HFFc6 (cell line): ENCODE data around the gene MNX1. TPM values are rescaled to one million over a fixed set of nuclear protein-coding genes. Genes with fewer than 3 reads are reported as not detected.

Experiments
- DNase-seq: peaks from one replicate; pipeline ENCODE4 v3.0.0-alpha.2; 2018
- H3K27ac Mint-ChIP-seq: 2 replicates; pipeline ENCODE4 v1.8.0; 2020; ENCODE audit warnings: mild to moderate bottlenecking, mixed read lengths
- H3K27me3 Mint-ChIP-seq: 2 replicates; pipeline ENCODE4 v1.8.0; 2021; ENCODE audit warnings: mild to moderate bottlenecking, moderate library complexity, mixed read lengths; ENCODE audit not compliant: insufficient read depth
- H3K36me3 Mint-ChIP-seq: 2 replicates; pipeline ENCODE4 v1.8.0; 2021; ENCODE audit warnings: low read depth, mixed read lengths
- H3K4me1 Mint-ChIP-seq: 2 replicates; pipeline ENCODE4 v1.8.0; 2020; ENCODE audit warnings: low read depth, mixed read lengths
- H3K4me3 Mint-ChIP-seq: 2 replicates; pipeline ENCODE4 v1.8.0; 2020; ENCODE audit warnings: mild to moderate bottlenecking, moderate library complexity, mixed read lengths
- H3K9me3 Mint-ChIP-seq: 2 replicates; pipeline ENCODE4 v1.8.0; 2020; ENCODE audit warnings: mild to moderate bottlenecking, mixed read lengths
- CTCF ChIP-seq: fragments of 200-600 bp; sonication (generic); IDR thresholded peaks from 2 replicates; pipeline ENCODE4 v1.5.0; 2021; ENCODE audit warnings: antibody characterized with exemption, mild to moderate bottlenecking
- total RNA-seq, 6 experiments: library from RNA; stranded (reverse); fragmentation: NEBNext Ultra II Directional; extraction: Animal tissue kit (Norgen Biotek cat#: 25700); gene quantifications; 2 replicates in 1 of 6; 3 replicates in 5 of 6; pipeline ENCODE4 v1.2.3, GENCODE V29; 2021

MNX1 gene
- total RNA-seq, 6 experiments from 2014 or later, result not detected

- no peak for TF ChIP-seq CTCF
- H3K27ac Mint-ChIP-seq, result no peak overlapping the region
- peaks cover 18% of the 10 kb centered on the region; the same call in 1 of the 2 replicates for H3K36me3 Mint-ChIP-seq
- no peak for DNase-seq
- H3K4me3 Mint-ChIP-seq, result no peak overlapping the region
- no peaks in the 10 kb centered on the region for H3K9me3 Mint-ChIP-seq
- H3K27me3 Mint-ChIP-seq, result no peaks in the 10 kb centered on the region; the same call in 1 of the 2 replicates
- H3K4me1 Mint-ChIP-seq, result no peaks in the 10 kb centered on the region; the same call in 1 of the 2 replicates
These were observed 42.3 kb downstream of the MNX1 start for GRCh38 chr7:156968183-156968582.

GRCh38 chr7:156966387-156966786 lies 44.1 kb downstream of the MNX1 start:
- Mint-ChIP-seq H3K9me3 (no peaks in the 10 kb centered on the region), H3K4me3 (no peak overlapping the region), H3K27me3 (no peaks in the 10 kb centered on the region; the same call in none of the 2 replicates), H3K36me3 (peaks cover 24% of the 10 kb centered on the region), H3K4me1 (no peaks in the 10 kb centered on the region; the same call in 1 of the 2 replicates), H3K27ac (no peak overlapping the region)
- no peak for TF ChIP-seq CTCF
- no peak for DNase-seq

DNA sequence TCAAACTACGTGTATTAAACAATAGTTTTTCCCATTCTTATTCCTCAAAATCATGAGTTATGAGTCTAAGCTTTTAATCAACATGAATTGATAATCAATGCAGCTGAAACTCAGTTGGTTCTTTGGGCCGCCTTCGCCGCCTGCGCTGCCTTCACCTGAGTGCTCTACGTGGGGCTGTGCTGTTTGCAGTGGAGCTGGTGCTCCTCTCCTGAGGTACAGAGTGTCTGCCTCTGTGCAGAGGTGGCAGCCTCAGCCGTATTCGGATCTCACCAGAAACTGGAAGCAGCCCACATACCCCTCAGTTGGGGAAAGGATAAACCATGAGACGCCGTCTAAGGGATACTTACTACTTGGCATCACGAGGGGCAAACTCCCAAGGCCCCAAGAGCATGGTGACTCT lies 45.5 kb downstream of the MNX1 start:
- no peak for TF ChIP-seq CTCF
- DNase-seq, result no peak
- H3K4me3 Mint-ChIP-seq, result no peak overlapping the region
- H3K4me1 Mint-ChIP-seq, result no peaks in the 10 kb centered on the region; the same call in 1 of the 2 replicates
- H3K36me3 Mint-ChIP-seq, result peaks cover 36% of the 10 kb centered on the region
- H3K9me3 Mint-ChIP-seq, result no peaks in the 10 kb centered on the region
- H3K27ac Mint-ChIP-seq, result no peak overlapping the region
- no peaks in the 10 kb centered on the region; the same call in none of the 2 replicates for H3K27me3 Mint-ChIP-seq

DNA sequence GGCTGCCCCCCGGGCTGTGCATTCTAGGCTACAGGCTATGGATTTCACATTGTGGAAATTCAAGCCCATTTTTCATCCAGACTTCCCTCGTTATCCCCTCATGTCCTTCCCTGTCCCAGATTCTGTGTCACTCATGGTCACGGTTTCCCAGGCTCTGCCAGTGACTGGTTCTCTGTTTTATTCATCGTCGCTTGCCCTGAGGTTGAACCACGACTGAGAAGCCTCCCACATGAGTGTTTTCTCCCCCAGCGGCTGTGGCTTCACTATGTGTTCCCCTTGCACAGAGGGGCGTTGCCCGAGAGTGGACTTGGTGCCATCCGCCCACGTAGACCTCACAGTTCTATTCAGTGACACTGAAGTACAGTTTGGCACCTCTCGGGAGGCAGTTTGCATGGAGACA lies 47.0 kb downstream of the MNX1 start:
- H3K9me3 Mint-ChIP-seq, result no peaks in the 10 kb centered on the region
- no peak for DNase-seq
- no peak for TF ChIP-seq CTCF
- no peaks in the 10 kb centered on the region; the same call in 1 of the 2 replicates for H3K4me1 Mint-ChIP-seq
- H3K36me3 Mint-ChIP-seq, result peaks cover 36% of the 10 kb centered on the region
- no peak overlapping the region for H3K27ac Mint-ChIP-seq
- H3K27me3 Mint-ChIP-seq, result no peaks in the 10 kb centered on the region; the same call in none of the 2 replicates
- no peak overlapping the region for H3K4me3 Mint-ChIP-seq

- Mint-ChIP-seq H3K9me3 (no peaks in the 10 kb centered on the region), H3K4me3 (no peak overlapping the region), H3K36me3 (peaks cover 36% of the 10 kb centered on the region), H3K4me1 (no peaks in the 10 kb centered on the region), H3K27me3 (no peaks in the 10 kb centered on the region; the same call in none of the 2 replicates), H3K27ac (no peak overlapping the region)
- TF ChIP-seq CTCF, result no peak
- DNase-seq, result no peak
These were observed 47.6 kb downstream of the MNX1 start for GRCh38 chr7:156962897-156963296.

DNA sequence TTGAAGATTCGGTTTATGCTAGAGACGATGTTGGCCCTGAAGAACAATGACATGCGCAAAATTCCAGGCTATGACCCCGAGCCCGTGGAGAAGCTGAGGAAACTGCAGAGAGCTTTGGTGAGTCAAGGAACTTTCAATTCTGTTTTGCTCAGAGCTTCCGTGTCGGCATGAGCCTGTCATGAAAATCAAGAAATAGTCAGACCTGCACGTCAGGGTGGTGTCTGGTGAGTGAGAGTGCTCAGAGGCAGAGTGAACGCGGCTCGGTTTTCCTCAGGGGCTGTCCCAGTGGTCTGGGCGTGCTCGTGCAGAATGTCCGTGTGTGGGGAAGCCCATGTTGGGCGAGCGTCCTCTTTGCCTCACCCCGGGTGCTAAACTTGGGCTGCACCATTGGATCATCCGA lies 48.3 kb downstream of the MNX1 start:
- no peaks in the 10 kb centered on the region; the same call in none of the 2 replicates for H3K27me3 Mint-ChIP-seq
- H3K4me1 Mint-ChIP-seq, result no peaks in the 10 kb centered on the region
- H3K36me3 Mint-ChIP-seq, result peaks cover 36% of the 10 kb centered on the region
- no peak for DNase-seq
- no peak for TF ChIP-seq CTCF
- no peaks in the 10 kb centered on the region for H3K9me3 Mint-ChIP-seq
- H3K4me3 Mint-ChIP-seq, result no peak overlapping the region
- no peak overlapping the region for H3K27ac Mint-ChIP-seq
